Aorta (tissue), 5 donors: ENCODE results near the gene PCDHGA6. TPM values are rescaled to one million over a fixed set of nuclear protein-coding genes. Genes with fewer than 3 reads are reported as not detected.
"Not testable (repeated sequence)": the region's sequence is repeated elsewhere in the genome, so short reads cannot be mapped to it uniquely, and the experiment has no call there.

ENCODE experiments used
- ATAC-seq: fragments of 200-7000 bp; cut with Tn5 transposase; one replicate; pipeline ENCODE4 v1.9.1; 2022; ENCODE audit warnings: moderate library complexity; ENCODE audit not compliant: low FRiP score
- DNase-seq, 2 donors: peaks; one replicate each; pipeline ENCODE4 v3.0.0-alpha.2; 2020
- H3K27ac ChIP-seq, 2 donors: one replicate each; pipeline ENCODE4 v1.5.1; 2013; ENCODE audit warnings: low read length in 2 of 2, mild to moderate bottlenecking in 2 of 2, moderate library complexity in 2 of 2, control low read depth in 1 of 2, inconsistent platforms in 1 of 2, low read depth in 1 of 2
- H3K27me3 ChIP-seq, 2 donors: one replicate each; pipeline ENCODE4 v1.6.1; 2013; ENCODE audit warnings: control low read depth in 1 of 2, low read length in 1 of 2, mild to moderate bottlenecking in 1 of 2, moderate library complexity in 1 of 2; ENCODE audit not compliant: insufficient read depth in 2 of 2, control insufficient read depth in 1 of 2
- H3K36me3 ChIP-seq, 2 donors: one replicate each; pipeline ENCODE4 v1.6.1; 2013; ENCODE audit warnings: control low read depth in 1 of 2, low read length in 1 of 2, mild to moderate bottlenecking in 1 of 2; ENCODE audit not compliant: insufficient read depth in 2 of 2, control insufficient read depth in 1 of 2
- H3K4me1 ChIP-seq, 2 donors: one replicate each; pipeline ENCODE4 v1.6.1; 2013; ENCODE audit warnings: low read length in 2 of 2, control low read depth in 1 of 2, mild to moderate bottlenecking in 1 of 2, moderate library complexity in 1 of 2; ENCODE audit not compliant: insufficient read depth in 2 of 2, control insufficient read depth in 1 of 2
- H3K4me3 ChIP-seq, 2 donors: one replicate each; pipeline ENCODE4 v1.5.1; 2013; ENCODE audit warnings: low read length in 2 of 2, control low read depth in 1 of 2, mild to moderate bottlenecking in 1 of 2
- H3K9me3 ChIP-seq: one replicate; pipeline ENCODE4 v1.6.1; 2013; ENCODE audit warnings: mild to moderate bottlenecking, low read length; ENCODE audit not compliant: control insufficient read depth
- WGBS, 2 donors: extraction: QIAGEN DNeasy Blood & Tissue Kit; methylation state at CpG; one replicate each; pipeline ENCODE4 v1.1.7; 2013; 5-methylcytosine and 5-hydroxymethylcytosine counted together
- intact Hi-C, 2 donors: fragments of 100-400 bp; cut with DNase I; formaldehyde crosslinking; loops; one replicate each; pipeline versions ENCODE4 v1.14.2 to v1.15.0; 2022
- long read RNA-seq, 2 donors: library from polyadenylated mRNA; unstranded; transcript quantifications; one replicate each; pipeline ENCODE4 v2.0.0, GENCODE V29; 2020 to 2021
- polyA plus RNA-seq, 2 donors: library from polyadenylated mRNA; stranded (reverse); fragments of 200-250 nt; gene quantifications; one replicate each; pipeline ENCODE4 v1.2.3, GENCODE V29; 2013
- total RNA-seq, 2 donors: library from RNA; stranded (reverse); fragmentation: NEBNext Ultra II Directional; extraction: Animal tissue kit (Norgen Biotek cat#: 25700); gene quantifications; one replicate each; pipeline ENCODE4 v1.2.1, GENCODE V29; 2021
- donor health status: healthy with polysubstance abuse.
- donor health status: Bipolar disorder and iron deficiency.
- donor health status: DM: no; HTN: no; CAD: no.
- donor health status: DM: no; HTN: no; CAD: no.
- donor health status: DM: yes; HTN: yes; CAD: no.

Gene PCDHGA6
- total RNA-seq (10 to 100 TPM in 1 of 2 donors, 1 to 10 TPM in 1; 8.8 to 12.0 TPM), polyA plus RNA-seq (1 to 10 TPM in 1 of 2 donors, under 1 TPM in 1; 0.38 to 4.0 TPM)
- long read RNA-seq, donor 1, full-length matches to known transcripts: 1 of 1 reads
- long read RNA-seq, donor 1, partial matches to known transcripts: 0 of 1 reads
- long read RNA-seq, donor 1, other reads (novel, unspliced or antisense): 0 of 1 reads
- long read RNA-seq, donor 2, partial matches to known transcripts: 0 of 1 reads
- long read RNA-seq, donor 2, other reads (novel, unspliced or antisense): 1 of 1 reads

DNA sequence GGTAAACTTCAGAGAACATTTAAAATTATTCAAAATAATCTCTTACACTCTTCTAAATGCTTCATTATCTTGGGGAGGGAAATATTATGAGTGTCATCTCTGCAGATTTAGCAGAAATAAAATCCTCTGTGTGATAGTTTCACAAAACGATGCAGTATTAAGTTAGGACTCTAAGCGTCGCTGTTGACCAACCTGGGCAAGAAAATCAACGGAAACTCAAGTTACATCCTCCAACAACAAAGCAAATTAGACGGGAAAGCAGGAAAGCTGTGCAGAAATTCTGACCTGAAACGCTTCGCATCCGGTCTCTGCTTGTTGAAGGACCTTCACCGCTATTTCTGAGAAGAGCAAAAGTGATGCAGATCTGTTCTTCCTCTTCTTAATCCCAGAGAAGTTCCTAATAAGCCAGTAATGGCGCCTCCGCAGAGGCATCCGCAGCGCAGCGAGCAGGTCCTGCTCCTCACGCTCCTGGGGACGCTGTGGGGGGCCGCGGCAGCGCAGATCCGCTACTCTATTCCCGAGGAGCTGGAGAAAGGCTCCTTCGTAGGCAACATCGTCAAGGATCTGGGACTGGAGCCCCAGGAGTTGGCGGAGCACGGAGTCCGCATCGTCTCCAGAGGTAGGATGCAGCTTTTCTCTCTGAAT lies at the start of gene PCDHGA6:
PCDHGA6 (plus strand) TSS at position 219 of the 645 bp plus-strand sequence; CDS start at position 412, 193 bp downstream.
- H3K4me3 ChIP-seq: no peak within 1 kb of the TSS
- intact Hi-C loops: loop anchor here in 1 of 2 donors (5.0 kb wide), 1 partner anchor 49 kb away; the partner anchor contains the start of gene PCDHGA11
- ATAC-seq: no peak
- peak in 1 of 2 donors; percentile 66 for DNase-seq
- no peaks in the 10 kb centered on the region for H3K36me3 ChIP-seq
- WGBS, 2 donors: 12 to 13% methylated on average over 27 of the region's 27 CpGs
- peaks cover 45% of the 10 kb centered on the region for H3K9me3 ChIP-seq
- H3K27ac ChIP-seq: no peak within 1 kb of the TSS
- H3K27me3 ChIP-seq: no peaks in the 10 kb centered on the region
- H3K4me1 ChIP-seq: no peaks in the 10 kb centered on the region

DNA sequence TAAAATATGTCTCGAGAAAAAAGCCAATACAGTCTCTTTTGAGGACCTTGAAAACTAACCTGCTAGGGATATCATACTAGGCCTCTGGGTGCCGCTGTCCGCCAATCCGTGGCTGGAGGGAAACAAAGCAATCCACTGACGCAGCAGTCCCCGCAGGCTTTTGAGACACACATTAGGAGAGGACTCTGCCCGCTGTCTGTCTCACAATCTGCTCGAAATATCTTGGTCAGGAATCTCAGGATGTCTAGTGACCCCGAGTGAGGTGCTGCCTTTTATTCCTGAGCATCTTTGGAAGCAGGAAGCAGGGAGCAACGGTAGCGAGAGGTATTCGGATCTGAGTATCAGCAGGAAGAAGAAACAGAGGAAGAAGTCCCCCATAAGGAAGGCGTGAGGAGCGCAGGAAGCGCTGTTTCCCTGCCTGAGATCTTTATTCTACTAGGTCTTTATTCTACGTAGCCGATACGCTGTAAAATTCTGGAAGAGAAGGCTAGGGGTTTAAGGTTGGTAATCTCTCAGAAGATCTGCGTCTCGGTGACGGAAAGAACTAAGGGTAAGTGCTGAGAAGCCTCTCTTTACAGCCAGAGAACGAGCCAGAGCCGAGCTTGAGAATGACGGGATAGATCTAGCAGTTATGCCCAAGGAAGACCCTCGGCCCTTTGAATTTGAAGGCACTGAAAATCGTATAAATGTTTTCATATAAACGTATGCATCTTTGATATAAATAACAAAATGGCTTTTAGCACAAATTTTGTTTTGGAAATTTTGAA lies 47.4 kb upstream of the PCDHGA6 start:
- H3K27me3 ChIP-seq: no peaks in the 10 kb centered on the region
- peaks cover 14% of the 10 kb centered on the region for H3K9me3 ChIP-seq
- DNase-seq (peak; percentile 81 to 83), ATAC-seq (peak; percentile 68)
- peak overlapping the region; percentile 28 to 52 for H3K4me3 ChIP-seq
- H3K36me3 ChIP-seq: no peaks in the 10 kb centered on the region
- intact Hi-C loops: loop anchor here in 1 of 2 donors (10.0 kb wide), 1 partner anchor 81 kb away; the partner anchor contains the start of gene PCDHB15
- WGBS, 2 donors: 7 to 9% methylated on average over 27 of the region's 27 CpGs
- no peak overlapping the region for H3K27ac ChIP-seq
- peaks cover 0 to 2% of the 10 kb centered on the region in 2 donors for H3K4me1 ChIP-seq

DNA sequence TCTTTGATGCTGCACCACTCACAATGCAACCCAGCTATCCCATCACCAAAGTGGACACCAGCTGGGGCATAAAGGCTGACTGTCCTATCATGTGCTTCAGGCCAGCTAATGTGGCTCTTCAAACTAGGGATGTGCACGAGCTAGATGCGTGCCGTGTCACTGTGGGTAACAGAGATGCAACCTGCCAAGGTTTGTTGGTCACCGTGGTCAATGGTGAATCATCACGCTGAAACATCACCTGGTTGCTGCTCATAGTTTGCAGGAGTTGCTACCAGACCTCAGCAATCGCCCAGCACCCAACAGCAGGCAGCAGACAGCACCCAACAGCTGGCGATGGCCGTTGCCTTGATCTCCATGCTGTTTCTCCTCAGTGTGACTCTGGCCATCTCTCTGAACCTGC lies 45.5 kb upstream of the PCDHGA6 start:
- 79 to 85% methylated on average over 8 of the region's 8 CpGs for WGBS, 2 donors
- intact Hi-C loops: loop anchor here in 1 of 2 donors (10.0 kb wide), 1 partner anchor 83 kb away; the partner anchor contains the start of gene PCDHB15
- peaks cover 0 to 2% of the 10 kb centered on the region in 2 donors for H3K27me3 ChIP-seq
- no peak overlapping the region for H3K4me3 ChIP-seq
- no peaks in the 10 kb centered on the region for H3K4me1 ChIP-seq
- DNase-seq (no peak), ATAC-seq (no peak)
- H3K36me3 ChIP-seq: no peaks in the 10 kb centered on the region
- no peak overlapping the region for H3K27ac ChIP-seq
- H3K9me3 ChIP-seq: peaks cover 24% of the 10 kb centered on the region

DNA sequence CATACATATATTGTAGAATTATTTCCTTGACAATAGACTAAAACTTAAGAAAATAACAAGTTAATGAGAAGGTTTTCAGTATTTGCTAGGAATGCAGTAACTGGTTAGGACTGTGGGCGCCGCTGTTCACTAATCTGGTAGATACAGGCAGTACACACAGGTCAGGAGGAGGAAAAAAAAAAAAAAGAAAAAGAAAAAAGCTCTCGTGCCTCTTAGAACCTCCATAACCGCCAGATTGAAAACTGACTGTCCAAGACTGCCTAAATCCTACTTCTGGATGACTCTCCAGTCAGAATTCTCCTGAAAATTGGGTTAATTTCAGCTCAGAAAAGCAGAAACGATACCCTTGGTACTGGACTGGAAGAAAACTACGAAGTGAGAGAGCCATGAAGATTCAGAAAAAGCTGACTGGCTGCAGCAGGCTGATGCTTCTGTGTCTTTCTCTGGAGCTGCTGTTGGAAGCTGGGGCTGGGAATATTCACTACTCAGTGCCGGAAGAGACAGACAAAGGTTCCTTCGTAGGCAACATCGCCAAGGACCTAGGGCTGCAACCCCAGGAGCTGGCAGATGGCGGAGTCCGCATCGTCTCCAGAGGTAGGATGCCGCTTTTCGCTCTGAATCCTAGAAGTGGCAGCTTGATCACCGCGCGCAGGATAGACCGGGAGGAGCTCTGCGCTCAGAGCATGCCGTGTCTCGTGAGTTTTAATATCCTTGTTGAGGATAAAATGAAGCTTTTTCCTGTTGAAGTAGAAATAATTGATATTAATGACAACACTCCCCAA lies 43.2 kb upstream of the PCDHGA6 start, which contains the start of gene PCDHGA1:
PCDHGA1 (plus strand) TSS at position 216 of the 782 bp plus-strand sequence.
- H3K4me3 ChIP-seq: no peak within 1 kb of the TSS
- intact Hi-C loops: no loop called here
- no peak for ATAC-seq
- no peak for DNase-seq
- H3K9me3 ChIP-seq: peaks cover 28% of the 10 kb centered on the region
- WGBS, 2 donors: 17 to 23% methylated on average over 21 of the region's 21 CpGs
- H3K36me3 ChIP-seq: no peaks in the 10 kb centered on the region
- H3K4me1 ChIP-seq: no peaks in the 10 kb centered on the region
- H3K27me3 ChIP-seq: peaks cover 0 to 2% of the 10 kb centered on the region in 2 donors
- H3K27ac ChIP-seq: no peak within 1 kb of the TSS

DNA sequence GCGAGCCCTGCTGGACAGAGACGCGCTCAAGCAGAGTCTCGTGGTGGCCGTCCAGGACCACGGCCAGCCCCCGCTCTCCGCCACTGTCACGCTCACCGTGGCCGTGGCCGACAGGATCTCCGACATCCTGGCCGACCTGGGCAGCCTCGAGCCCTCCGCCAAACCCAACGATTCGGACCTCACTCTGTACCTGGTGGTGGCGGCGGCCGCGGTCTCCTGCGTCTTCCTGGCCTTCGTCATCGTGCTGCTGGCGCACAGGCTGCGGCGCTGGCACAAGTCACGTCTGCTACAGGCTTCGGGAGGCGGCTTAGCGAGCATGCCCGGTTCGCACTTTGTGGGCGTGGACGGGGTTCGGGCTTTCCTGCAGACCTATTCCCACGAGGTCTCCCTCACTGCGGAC lies 41.1 kb upstream of the PCDHGA6 start:
- DNase-seq, H3K27me3 ChIP-seq, H3K36me3 ChIP-seq, ATAC-seq, H3K4me1 ChIP-seq, H3K4me3 ChIP-seq, intact Hi-C loops, H3K27ac ChIP-seq: not testable (repeated sequence)
- H3K9me3 ChIP-seq: peaks cover 28% of the 10 kb centered on the region
- 23 to 32% methylated on average over 33 to 39 of the region's 39 CpGs for WGBS, 2 donors

DNA sequence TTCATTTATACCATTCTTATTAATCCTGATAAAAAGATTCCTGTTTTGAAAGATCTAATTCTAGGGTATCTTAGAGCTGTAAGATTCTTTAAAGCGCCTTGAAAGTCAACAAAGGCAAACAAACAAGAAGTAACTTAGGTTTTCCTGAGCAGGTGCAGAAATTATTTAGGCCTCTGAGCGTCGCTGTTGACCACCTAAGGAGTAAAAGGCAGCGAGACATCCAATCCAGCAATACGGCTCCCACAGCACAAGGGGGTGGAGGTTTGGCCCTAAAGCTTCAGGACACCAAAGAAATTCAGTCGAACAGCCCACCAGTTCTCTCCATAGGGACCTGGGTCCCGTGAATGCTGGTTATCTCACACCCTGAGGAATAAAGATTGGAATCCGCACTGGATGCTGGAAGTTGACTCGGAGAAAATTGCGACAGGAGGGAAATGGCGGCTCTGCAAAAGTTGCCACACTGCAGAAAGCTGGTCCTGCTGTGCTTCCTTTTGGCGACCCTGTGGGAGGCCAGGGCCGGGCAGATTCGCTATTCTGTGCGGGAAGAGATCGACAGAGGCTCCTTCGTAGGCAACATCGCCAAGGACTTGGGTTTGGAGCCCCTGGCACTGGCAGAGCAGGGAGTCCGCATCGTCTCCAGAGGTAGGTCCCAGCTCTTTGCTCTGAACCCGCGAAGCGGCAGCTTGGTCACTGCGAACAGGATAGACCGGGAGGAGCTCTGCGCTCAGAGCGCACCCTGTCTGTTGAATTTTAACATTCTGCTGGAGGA lies 35.0 kb upstream of the PCDHGA6 start, which contains the start of gene PCDHGA2:
PCDHGA2 (plus strand) TSS at position 223 of the 769 bp plus-strand sequence.
- 4 to 9% methylated on average over 27 of the region's 27 CpGs for whole genome bisulfite sequencing, 2 donors
- Histone ChIP-seq H3K4me1 (no peaks in the 10 kb centered on the region), H3K36me3 (no peaks in the 10 kb centered on the region), H3K27ac (no peak within 1 kb of the TSS), H3K27me3 (peaks cover 0 to 1% of the 10 kb centered on the region in 2 donors), H3K9me3 (peaks cover 26% of the 10 kb centered on the region), H3K4me3 (no peak within 1 kb of the TSS)
- peak; percentile 68 for ATAC-seq
- intact Hi-C loops: loop anchor here in 1 of 2 donors (5.0 kb wide), 1 partner anchor 224 kb away; no protein-coding TSS in a partner anchor
- DNase-seq: no peak

DNA sequence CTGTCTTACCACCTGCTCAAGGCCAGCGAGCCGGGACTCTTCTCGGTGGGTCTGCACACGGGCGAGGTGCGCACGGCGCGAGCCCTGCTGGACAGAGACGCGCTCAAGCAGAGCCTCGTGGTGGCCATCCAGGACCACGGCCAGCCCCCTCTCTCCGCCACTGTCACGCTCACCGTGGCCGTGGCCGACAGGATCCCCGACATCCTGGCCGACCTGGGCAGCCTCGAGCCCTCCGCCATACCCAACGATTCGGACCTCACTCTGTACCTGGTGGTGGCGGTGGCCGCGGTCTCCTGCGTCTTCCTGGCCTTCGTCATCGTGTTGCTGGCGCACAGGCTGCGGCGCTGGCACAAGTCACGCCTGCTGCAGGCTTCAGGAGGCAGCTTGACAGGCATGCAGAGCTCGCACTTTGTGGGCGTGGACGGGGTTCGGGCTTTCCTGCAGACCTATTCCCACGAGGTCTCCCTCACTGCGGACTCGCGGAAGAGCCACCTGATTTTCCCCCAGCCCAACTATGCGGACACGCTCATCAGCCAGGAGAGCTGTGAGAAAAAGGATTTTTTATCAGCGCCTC lies 32.8 kb upstream of the PCDHGA6 start:
- 38 to 57% methylated on average over 30 to 45 of the region's 45 CpGs for WGBS, 2 donors
- peak overlapping the region in 1 of 2 donors; percentile 15 for H3K4me3 ChIP-seq
- H3K9me3 ChIP-seq: peaks cover 38% of the 10 kb centered on the region
- intact Hi-C loops, DNase-seq, H3K27me3 ChIP-seq, H3K36me3 ChIP-seq, H3K27ac ChIP-seq, ATAC-seq, H3K4me1 ChIP-seq: not testable (repeated sequence)
